ENCODE results near the gene LSG1. TPM values are rescaled to one million over a fixed set of nuclear protein-coding genes. Genes with fewer than 3 reads are reported as not detected.

The LSG1 gene
- total RNA-seq, 1 donor from 2014 or later, result 45.5 TPM

- Mint-ChIP-seq H3K27ac (ENCODE audit: unreplicated experiment) (no peak overlapping the region), H3K27me3 (ENCODE audit: low read depth) (no peaks in the 10 kb centered on the region), H3K9me3 (no peaks in the 10 kb centered on the region), H3K36me3 (ENCODE audit: low read depth) (peaks cover 15% of the 10 kb centered on the region), H3K4me3 (no peak overlapping the region), H3K4me1 (no peaks in the 10 kb centered on the region)
- DNase-seq (ENCODE audit: low read depth, low spot score), result no peak
- TF ChIP-seq CTCF (conservative IDR thresholded peaks at IDR 0.05), result peak; percentile 47
Observed at GRCh38 chr3:194604837-194605236, 67.2 kb downstream of the LSG1 start.

- H3K27me3 Mint-ChIP-seq (ENCODE audit: low read depth), result no peaks in the 10 kb centered on the region
- no peak overlapping the region for H3K27ac Mint-ChIP-seq (ENCODE audit: unreplicated experiment)
- DNase-seq (ENCODE audit: low read depth, low spot score), result no peak
- no peaks in the 10 kb centered on the region for H3K4me1 Mint-ChIP-seq
- TF ChIP-seq CTCF (conservative IDR thresholded peaks at IDR 0.05), result no peak
- no peak overlapping the region for H3K4me3 Mint-ChIP-seq
- H3K36me3 Mint-ChIP-seq (ENCODE audit: low read depth), result peaks cover 15% of the 10 kb centered on the region
- no peaks in the 10 kb centered on the region for H3K9me3 Mint-ChIP-seq
Observed at GRCh38 chr3:194604126-194604525, 67.9 kb downstream of the LSG1 start.

- Mint-ChIP-seq H3K4me1 (no peaks in the 10 kb centered on the region), H3K9me3 (no peaks in the 10 kb centered on the region), H3K4me3 (no peak overlapping the region), H3K27ac (ENCODE audit: unreplicated experiment) (no peak overlapping the region), H3K36me3 (ENCODE audit: low read depth) (peaks cover 20% of the 10 kb centered on the region), H3K27me3 (ENCODE audit: low read depth) (no peaks in the 10 kb centered on the region)
- TF ChIP-seq CTCF (conservative IDR thresholded peaks at IDR 0.05), result no peak
- DNase-seq (ENCODE audit: low read depth, low spot score), result no peak
Observed at GRCh38 chr3:194602669-194603171, 69.3 kb downstream of the LSG1 start.

- H3K4me1 Mint-ChIP-seq, result peaks cover 4% of the 10 kb centered on the region
- H3K9me3 Mint-ChIP-seq, result no peaks in the 10 kb centered on the region
- TF ChIP-seq CTCF (conservative IDR thresholded peaks at IDR 0.05), result no peak
- H3K27me3 Mint-ChIP-seq (ENCODE audit: low read depth), result no peaks in the 10 kb centered on the region
- H3K27ac Mint-ChIP-seq (ENCODE audit: unreplicated experiment), result no peak overlapping the region
- H3K4me3 Mint-ChIP-seq, result no peak overlapping the region
- DNase-seq (ENCODE audit: low read depth, low spot score), result no peak
- peaks cover 12% of the 10 kb centered on the region for H3K36me3 Mint-ChIP-seq (ENCODE audit: low read depth)
Observed at GRCh38 chr3:194598771-194599557, 73.0 kb downstream of the LSG1 start.

GRCh38 chr3:194596906-194597305 lies 75.1 kb downstream of the LSG1 start:
- H3K27ac Mint-ChIP-seq (ENCODE audit: unreplicated experiment), result no peak overlapping the region
- H3K36me3 Mint-ChIP-seq (ENCODE audit: low read depth), result peaks cover 11% of the 10 kb centered on the region
- no peaks in the 10 kb centered on the region for H3K27me3 Mint-ChIP-seq (ENCODE audit: low read depth)
- H3K4me3 Mint-ChIP-seq, result no peak overlapping the region
- H3K4me1 Mint-ChIP-seq, result peaks cover 4% of the 10 kb centered on the region
- TF ChIP-seq CTCF (conservative IDR thresholded peaks at IDR 0.05), result no peak
- no peak for DNase-seq (ENCODE audit: low read depth, low spot score)
- H3K9me3 Mint-ChIP-seq, result no peaks in the 10 kb centered on the region
